HG03354 (cell line): ENCODE data around the gene TAS2R1.
"Not testable (repeated sequence)": the region's sequence is repeated elsewhere in the genome, so short reads cannot be mapped to it uniquely, and the experiment has no call there.

Source experiments
- ATAC-seq: cut with Tn5 transposase; IDR thresholded peaks from one replicate; pipeline ENCODE4 v1.9.1; 2021; ENCODE audit warnings: mild to moderate bottlenecking; ENCODE audit not compliant: unreplicated experiment, poor library complexity, severe bottlenecking

TAS2R1 gene

DNA sequence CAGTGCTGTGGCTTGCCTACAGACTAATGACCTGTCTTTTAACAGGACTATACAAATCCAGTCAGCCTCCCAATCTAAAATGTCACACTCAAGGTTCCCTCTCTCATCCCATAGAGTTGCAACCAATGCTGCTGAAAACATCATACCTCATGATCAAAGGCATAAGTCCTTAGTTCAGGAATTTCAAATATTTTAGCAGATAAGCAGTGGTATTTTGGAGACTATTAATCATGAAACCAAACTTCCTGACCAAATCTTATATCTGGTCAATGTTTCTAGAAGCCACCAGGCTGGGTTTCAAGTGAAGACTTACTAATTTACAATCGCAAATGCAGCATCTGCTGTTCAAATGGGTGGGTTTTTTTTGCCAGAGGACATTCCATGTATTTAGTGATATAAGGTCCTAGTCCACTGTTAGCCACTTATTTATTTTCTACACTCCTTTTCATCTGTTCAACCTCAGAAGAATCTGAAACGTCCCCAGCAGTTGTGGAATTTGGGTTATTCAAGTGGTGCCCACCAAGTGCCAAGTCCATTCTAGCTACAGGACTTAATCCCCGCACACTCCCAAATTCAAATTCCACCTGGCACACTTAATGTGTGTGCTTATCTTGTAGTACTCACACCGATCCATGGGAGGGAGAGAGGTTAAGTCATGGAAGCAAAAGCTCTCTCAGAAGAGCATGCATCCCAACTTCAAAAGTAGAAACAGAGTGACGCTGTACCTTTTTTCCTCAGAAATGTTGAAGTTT is 5.8 kb downstream of the TAS2R1 start:
- no peak for ATAC-seq

DNA sequence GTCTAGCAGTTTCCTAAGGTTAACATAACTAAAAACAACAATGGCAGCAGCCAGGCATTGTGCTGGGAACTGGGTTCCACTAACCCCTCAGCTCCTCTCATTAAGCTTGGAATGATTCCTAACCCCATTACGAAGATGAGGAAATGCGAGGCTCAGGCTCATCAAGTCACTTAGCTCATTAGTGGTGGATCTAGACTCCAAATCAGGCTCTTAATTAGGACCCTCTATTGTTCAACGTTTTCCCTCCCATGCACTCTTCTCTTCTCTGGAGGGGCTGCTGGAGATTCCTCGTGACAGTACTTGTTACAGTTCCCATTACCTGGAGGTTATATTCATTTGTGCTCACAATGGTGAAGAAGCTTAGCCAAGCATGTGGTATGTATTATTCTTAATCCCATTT is 6.5 kb downstream of the TAS2R1 start:
- peak; percentile 3 for ATAC-seq

DNA sequence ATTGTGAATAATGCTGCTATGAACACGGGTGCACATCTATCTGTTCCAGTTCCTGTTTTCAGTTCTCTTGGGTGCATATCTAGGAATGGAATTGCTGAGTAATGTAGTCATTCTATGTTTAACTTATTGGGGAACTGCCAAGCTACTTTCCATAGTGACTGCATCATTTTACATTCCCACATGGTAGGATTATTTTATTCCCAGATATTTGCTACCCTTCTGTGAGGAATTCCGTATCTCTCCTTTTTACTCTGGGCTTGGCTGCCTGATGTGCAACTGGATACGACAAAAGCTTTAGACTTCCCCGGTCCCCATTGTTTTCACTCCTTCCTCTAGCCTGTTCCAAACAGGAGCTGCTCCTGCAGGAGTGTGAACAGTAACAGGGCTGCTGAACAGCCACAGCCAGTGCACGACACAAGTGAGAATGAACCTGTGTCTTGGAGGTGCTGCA is 7.2 kb downstream of the TAS2R1 start:
- ATAC-seq, result peak; percentile 58

DNA sequence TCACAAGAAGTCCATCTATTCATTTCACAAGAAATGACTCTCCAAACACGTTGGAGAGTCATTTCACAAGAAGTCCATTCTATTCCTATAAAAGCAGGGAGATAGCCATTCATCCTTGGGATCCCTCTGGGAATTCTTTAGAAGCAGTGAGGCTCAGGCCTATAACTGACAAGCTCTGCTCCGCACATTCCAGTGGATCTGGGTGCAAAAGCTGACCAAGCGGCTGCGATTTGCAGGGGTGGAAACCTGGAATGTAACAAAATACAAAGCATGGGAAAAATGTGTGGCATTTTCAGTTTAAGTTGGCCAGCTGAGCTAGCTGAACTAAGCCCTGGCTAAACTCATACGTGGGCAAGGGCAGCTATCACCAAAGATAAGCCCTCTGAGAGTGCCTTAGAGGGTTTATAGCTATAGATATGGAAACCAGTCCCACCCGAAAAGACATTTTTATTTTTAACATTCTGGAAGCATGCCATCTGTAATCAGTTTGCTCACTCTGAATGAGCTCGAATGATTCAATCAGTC is 8.7 kb downstream of the TAS2R1 start:
- no peak for ATAC-seq

DNA sequence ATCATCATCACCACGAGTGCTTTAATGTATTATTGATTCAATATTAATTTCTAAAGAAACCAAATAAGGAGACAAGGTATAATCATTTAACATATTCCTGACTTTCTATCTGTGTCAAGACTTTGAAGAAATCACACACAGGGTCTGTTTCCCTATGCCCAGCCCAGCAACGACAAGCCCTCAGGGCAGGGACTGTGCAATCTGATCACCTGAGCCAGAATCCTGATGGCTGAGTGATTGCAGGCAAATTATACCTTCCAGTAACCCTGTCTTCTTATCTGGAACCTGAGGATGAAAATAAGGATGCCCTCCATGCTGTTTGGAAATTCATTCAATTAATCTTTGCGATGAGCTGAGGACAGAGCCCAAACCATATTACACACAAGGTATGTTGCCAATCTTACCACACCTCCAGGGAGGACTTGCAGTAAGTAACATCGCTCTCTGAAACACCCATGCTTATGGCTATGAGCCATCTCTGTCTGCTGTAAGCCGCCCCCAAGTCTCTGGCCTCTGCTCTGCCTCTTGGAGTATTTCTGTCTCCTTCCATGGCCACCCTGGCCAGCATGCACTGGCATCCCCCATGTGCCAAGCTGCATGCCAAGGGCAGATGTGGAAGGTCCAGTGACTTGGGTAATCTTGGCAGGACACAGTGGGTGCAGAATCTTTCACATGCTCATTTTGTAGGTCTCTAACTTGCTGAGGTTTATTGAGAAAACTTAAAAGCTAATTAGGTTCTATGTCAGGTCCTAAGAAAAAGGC is 10.6 kb downstream of the TAS2R1 start:
- ATAC-seq, result no peak

DNA sequence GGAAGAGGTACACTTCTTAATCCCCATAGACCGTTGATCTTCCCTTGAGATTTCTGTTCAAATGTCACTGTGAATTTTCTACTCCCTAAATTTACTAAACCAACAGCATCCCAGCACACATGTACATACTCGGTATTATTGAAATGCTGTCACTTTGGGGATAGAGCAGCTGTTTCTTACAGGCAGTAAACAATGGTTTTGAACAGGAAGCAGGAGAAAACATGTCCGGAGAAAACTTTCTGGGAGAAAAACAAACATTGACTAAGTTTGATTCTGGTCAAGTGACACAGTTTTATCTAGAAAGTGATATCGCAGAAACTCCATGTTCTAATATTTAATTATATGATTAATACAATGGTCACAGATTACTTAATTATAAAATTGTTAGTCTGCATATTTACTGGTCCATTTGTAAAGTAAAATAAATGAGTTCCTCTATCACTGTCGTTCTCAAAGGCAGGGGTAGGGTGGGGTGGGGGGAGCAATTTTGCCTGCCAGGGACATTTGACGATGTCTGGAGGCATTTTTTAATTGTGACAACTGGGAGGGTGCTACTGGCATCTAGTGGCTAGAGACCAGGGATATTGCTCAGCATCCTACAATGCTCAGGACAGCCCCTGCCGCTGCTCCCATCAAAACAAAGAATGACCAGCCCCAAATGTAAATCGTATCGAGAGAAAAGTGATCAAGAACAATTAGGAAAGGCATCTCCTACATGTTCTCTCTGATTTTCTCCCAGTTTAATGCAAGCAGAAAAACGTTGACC is 12.2 kb downstream of the TAS2R1 start:
- ATAC-seq, result no peak

DNA sequence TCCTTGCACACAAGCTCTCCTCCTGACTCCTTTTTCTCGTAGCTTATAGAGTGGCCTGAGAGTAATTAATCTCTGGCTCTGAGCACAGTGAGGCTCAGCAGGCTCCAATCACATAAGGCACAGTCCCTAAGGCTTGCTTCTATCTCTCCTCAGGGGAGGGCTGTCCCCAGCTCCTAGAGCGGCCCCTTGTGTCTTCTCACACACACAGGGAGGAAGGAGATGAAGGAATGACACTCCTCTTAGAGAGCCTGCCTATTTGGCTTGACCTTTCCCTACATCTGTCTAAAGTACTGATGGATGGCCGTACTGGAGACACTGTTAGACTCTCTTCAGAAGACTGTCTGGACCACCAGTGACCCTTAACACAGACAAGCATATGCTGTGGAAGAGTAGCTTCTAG is 12.9 kb downstream of the TAS2R1 start:
- no peak for ATAC-seq

DNA sequence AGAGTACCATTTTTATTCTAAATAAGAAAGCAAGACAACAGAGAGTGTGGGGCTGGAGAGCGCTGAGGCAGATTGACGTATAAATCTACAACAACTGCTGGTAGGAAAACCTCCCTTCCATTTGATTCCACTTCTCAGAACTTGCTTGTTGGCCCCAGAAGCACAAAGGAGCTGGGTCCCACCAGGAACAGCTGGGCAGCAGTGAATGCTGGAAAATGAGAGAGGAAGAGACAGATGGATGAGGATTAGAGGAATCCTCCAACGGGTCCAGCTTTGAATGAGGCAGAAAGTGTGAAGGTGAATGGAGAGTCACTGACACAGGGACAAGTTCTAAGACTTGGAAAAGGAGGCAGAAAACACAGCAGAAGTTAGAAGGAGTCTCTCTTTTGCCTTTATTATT is 14.8 kb downstream of the TAS2R1 start:
- ATAC-seq, result no peak

DNA sequence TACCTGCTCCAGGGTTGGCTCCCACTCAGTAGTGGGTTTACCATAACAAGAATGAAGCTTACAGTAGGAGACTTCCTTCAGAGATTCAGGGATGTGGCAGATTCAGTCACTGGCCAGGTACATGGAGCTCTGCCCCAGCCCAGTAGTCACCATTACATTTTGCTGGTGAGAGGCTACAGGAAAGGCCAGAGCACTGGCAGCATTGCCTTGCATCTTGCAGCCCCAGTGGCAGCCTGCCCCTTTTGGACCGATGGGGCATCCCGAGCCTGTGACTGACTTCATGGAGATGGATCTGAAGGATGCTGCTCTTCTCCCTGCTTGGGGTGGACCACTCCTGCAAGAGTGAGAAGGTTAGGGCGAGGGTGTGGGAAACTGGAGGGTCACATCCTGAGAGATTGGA is 16.8 kb downstream of the TAS2R1 start:
- no peak for ATAC-seq

DNA sequence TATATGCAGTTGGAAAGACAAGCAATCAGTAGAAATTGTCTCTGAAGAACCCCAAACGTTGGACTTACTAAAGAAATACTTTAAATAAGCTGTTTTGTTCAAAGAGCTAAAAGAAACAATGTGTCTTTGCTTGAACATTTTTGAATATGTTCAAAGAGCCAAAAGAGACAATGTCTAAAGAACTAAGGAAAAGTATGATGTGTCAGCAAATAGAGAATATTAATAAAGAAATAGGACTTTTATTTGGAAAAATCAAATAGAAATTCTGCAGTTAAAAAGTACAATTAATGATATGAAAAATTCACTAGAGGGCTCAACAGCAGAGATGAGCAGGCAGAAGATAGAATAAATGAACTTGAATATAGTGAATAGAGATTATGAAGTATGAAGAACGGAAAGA is 19.2 kb downstream of the TAS2R1 start:
- no peak for ATAC-seq

DNA sequence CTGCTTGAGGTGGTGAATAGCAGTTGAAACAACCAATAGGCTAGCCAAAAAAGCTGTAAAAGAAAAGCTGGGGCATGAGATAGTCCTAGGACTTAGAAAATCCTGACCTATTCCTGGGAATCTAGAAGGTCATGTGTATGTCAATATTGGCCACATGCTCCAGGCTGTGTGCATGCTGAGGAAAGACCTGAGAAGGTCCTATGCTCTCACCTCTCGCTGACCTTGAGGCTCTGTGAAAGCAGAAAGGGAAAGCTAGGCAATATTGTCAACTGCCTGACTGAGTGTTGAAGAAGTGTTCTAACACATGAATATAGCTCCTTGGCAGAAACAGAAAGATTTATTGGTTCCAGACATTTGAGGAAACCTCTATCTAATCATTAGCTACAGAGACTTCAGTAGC is 19.8 kb downstream of the TAS2R1 start:
- ATAC-seq, result no peak

DNA sequence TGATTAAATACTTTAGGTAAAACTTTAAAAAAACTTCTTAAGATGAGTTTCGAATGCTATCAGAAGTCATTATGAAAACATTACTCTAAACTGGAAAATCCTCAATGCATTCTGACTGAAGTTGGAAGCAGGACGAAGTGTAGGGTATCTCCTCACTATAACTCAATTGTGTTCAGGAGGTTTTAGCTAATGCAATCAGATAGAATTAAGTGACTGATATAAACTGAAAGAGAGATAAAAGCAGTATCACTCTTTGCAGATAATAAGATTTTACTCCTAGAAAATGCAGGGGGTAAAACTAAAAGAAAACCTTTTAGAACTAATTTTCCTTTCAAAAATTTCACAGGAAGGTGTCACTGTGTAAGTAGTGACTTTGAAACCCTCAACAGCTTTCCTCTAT is 22.1 kb downstream of the TAS2R1 start:
- no peak for ATAC-seq

DNA sequence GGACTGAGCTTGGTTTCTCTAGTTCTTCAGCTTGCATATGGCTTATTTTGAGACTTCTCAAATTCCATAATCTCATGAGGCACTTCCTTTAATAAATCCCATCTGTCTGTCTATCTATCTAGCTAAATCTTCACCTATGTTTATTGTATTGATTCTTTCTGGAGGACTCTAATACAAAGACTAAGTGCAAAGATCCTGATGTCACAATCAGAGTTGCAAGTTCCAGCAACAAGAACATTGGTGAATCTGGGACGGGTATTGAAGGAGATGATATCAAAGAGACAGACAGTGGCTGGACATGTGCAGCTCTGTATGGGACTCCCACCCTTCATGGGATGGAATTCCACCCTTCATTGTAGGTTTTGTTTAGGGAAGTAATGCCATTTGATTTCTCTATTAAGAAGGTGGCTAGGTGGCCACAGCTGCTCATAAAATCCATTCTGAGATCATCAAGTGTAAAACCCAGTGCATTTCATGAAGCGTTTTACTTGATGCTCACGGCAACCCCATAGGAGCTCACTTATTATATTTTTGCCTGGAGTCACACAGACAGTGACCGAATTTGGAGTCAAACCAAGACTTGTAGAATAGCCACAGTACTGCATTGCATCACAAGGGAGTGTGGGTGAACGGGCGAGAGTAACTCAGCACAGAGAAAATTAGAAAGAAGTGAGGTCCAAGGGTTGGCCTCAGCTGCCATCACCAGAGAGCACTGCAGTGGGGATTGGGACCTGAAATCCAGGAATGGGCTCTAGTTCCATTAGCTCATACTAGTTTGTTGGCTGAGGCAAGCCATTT is 24.9 kb downstream of the TAS2R1 start:
- no peak for ATAC-seq

DNA sequence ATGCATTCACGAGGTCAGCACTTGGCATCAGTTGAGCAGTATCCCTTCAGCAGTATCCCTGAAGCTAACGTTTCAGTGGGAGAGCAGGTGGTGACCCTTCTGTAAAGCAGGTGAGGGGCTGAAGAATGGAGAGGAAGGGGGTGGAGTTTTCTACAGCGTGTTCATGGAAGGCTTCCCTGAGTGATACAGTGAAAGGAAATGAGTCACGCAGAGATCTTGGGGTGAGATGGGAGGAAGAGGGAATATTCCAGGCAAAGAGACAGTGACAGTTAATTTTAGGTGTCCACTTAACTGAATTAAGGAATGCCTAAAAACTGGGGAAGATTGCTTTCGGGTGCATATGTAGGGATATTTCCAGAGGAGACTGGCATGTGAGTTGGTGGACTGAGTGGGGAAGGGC is 25.7 kb downstream of the TAS2R1 start:
- ATAC-seq, result no peak

DNA sequence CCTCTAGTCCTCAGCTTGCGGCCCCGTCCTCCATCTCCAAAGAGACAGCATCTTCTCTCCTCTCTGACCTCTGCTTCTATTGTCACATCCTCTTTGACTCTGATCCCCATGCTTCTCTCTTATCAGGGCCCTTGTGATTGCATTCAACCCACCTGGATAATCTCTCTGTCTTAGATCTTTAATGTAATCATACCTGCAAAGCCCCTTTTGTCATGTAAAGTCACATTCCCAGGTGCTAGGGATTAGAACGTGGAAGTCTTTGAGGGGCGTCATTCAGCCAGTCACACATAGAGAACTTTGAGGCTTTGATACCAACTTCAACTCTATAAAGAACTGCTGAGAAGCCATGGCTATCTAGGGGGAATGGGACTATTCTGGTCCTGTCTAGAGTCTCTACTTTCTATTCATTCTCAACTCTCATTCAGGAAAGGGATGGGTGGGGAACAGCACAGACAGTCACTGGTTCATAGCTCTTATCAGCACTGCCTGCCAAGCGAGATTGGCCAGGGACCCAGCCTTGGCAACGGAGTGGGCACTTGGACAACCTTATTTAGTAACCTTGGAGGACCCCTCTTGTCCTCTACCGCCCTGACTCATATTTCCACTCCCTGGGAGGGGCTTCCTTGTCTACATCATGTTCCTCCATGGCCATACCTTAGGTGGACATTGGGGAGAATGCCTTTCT is 29.0 kb downstream of the TAS2R1 start:
- ATAC-seq, result no peak

DNA sequence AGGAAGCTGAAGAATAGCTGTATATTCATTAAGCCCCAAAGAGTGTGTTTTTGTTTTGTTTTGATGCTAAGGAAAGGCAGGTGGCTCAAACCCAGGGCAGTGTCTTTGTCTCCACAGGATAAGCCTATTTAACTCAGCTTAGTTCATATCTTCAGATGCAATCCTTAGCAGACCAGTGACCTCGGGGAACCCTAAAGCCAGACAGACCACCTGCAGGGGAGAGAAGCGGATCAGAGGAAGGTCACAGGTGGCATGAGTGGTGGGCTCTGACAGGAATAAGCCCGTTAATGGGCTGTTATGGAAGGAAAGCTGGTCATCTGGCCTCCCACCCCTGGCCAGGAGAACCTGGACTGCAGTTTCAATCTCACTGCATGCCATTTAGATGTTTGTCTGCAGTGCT is 30.8 kb downstream of the TAS2R1 start:
- no peak for ATAC-seq

DNA sequence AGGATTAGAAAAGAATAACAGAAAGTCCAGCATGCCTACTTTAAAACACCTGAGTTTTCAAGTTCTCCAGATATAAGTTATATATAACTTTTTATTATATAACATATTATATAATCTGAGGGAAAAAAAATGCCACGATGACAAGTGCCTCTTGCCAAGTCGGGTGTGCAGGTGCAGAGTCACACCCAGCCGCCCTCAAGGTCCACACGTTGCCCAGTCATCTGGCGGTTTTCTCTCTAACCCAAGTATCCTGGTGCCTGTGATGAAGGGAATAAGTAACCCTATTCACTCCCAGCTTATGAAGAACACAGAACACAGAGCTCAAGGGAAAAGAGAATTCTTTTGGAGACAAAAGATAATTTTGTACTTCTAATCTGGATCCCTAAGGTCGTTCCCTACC is 31.8 kb downstream of the TAS2R1 start:
- ATAC-seq, result not testable (repeated sequence)

DNA sequence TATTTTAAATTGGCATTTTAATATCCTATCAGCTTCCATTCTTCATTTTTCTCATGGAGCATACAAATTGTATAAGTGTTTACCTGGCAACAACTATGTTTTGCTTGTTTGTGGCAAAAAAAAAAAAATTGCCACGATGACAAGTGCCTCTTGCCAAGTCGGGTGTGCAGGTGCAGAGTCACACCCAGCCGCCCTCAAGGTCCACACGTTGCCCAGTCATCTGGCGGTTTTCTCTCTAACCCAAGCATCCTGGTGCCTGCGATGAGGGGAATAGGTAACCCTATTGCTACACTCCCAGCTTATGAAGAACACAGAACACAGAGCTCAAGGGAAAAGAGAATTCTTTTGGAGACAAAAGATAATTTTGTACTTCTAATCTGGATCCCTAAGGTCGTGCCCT is 32.8 kb downstream of the TAS2R1 start:
- not testable (repeated sequence) for ATAC-seq

DNA sequence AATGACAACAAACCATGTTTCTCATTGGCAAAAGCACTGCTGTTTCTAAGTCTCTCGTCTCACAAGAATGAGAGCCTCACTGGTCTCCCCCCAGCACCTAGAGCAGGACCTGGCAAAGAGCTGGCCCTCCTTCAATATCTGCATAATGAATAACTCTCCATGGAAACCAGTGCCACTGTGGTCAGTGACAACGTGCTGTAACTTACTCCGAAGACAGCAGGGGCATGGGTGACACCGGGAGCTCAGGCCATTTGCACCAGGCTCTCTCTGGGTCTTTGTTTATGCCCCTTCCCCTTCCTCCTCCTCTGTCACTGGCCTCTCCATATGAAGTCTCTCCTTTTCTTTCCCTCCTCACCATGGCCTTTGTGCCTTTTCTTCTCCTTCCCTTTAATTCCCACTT is 33.3 kb downstream of the TAS2R1 start:
- no peak for ATAC-seq
